ENCODE measurements around the gene UCHL1. TPM values are rescaled to one million over a fixed set of nuclear protein-coding genes. Genes with fewer than 3 reads are reported as not detected.

UCHL1 gene
- 193 and 197 TPM in 2 replicates for total RNA-seq

GRCh38 chr4:41256740-41257256, at the start of gene UCHL1:
UCHL1 (plus strand) TSS chr4:41256928; CDS start chr4:41256977, 49 bp downstream.

GRCh38 chr4:41214136-41214824, 42.4 kb upstream of the UCHL1 start, which contains the start of gene APBB2:
APBB2 (minus strand) TSS chr4:41214542; CDS start chr4:41033254, 181,288 bp downstream.

Other genes with a start within 250 kb of the UCHL1 start
- 31.8 and 36.1 TPM in 2 replicates for gene APBB2, start 42.4 kb upstream of the UCHL1 start, total RNA-seq